Measurements from ENCODE around the gene PRDM16.

PRDM16 gene

GRCh38 chr1:3070309-3070643, 1.3 kb downstream of the PRDM16 start:
- Histone ChIP-seq H3K36me3 (ENCODE audit: control insufficient read depth, insufficient read depth, low read length) (no peaks in the 10 kb centered on the region), H3K27me3 (replicated peaks; ENCODE audit: control insufficient read depth, insufficient read depth, low read length) (no peaks in the 10 kb centered on the region; the same call in 1 of the 2 replicates), H3K4me3 (replicated peaks; ENCODE audit: low read depth, low read length) (no peak overlapping the region)
- no peak for TF ChIP-seq CTCF (IDR thresholded peaks at IDR 0.05; ENCODE audit: insufficient read depth, low read length, poor library complexity, severe bottlenecking)
- no peak for DNase-seq (ENCODE audit: extremely low read depth, insufficient read length)

GRCh38 chr1:3070644-3071564, 1.9 kb downstream of the PRDM16 start:
- no peak for DNase-seq (ENCODE audit: extremely low read depth, insufficient read length)
- Histone ChIP-seq H3K27me3 (replicated peaks; ENCODE audit: control insufficient read depth, insufficient read depth, low read length) (no peaks in the 10 kb centered on the region; the same call in 1 of the 2 replicates), H3K36me3 (ENCODE audit: control insufficient read depth, insufficient read depth, low read length) (no peaks in the 10 kb centered on the region), H3K4me3 (replicated peaks; ENCODE audit: low read depth, low read length) (no peak overlapping the region)
- no peak for TF ChIP-seq CTCF (IDR thresholded peaks at IDR 0.05; ENCODE audit: insufficient read depth, low read length, poor library complexity, severe bottlenecking)

GRCh38 chr1:3071565-3072390, 2.8 kb downstream of the PRDM16 start:
- H3K4me3 ChIP-seq (replicated peaks; ENCODE audit: low read depth, low read length) = no peak overlapping the region
- no peak for DNase-seq (ENCODE audit: extremely low read depth, insufficient read length)
- no peaks in the 10 kb centered on the region; the same call in 1 of the 2 replicates for H3K27me3 ChIP-seq (replicated peaks; ENCODE audit: control insufficient read depth, insufficient read depth, low read length)
- no peak for TF ChIP-seq CTCF (IDR thresholded peaks at IDR 0.05; ENCODE audit: insufficient read depth, low read length, poor library complexity, severe bottlenecking)
- H3K36me3 ChIP-seq (ENCODE audit: control insufficient read depth, insufficient read depth, low read length) = no peaks in the 10 kb centered on the region

GRCh38 chr1:3072391-3073185, 3.6 kb downstream of the PRDM16 start:
- no peak for TF ChIP-seq CTCF (IDR thresholded peaks at IDR 0.05; ENCODE audit: insufficient read depth, low read length, poor library complexity, severe bottlenecking)
- H3K27me3 ChIP-seq (replicated peaks; ENCODE audit: control insufficient read depth, insufficient read depth, low read length) = no peaks in the 10 kb centered on the region; the same call in 1 of the 2 replicates
- DNase-seq (ENCODE audit: extremely low read depth, insufficient read length) = no peak
- no peak overlapping the region for H3K4me3 ChIP-seq (replicated peaks; ENCODE audit: low read depth, low read length)
- no peaks in the 10 kb centered on the region for H3K36me3 ChIP-seq (ENCODE audit: control insufficient read depth, insufficient read depth, low read length)

GRCh38 chr1:3073186-3073488, 4.1 kb downstream of the PRDM16 start:
- Histone ChIP-seq H3K27me3 (replicated peaks; ENCODE audit: control insufficient read depth, insufficient read depth, low read length) (no peaks in the 10 kb centered on the region; the same call in 1 of the 2 replicates), H3K36me3 (ENCODE audit: control insufficient read depth, insufficient read depth, low read length) (no peaks in the 10 kb centered on the region), H3K4me3 (replicated peaks; ENCODE audit: low read depth, low read length) (no peak overlapping the region)
- TF ChIP-seq CTCF (IDR thresholded peaks at IDR 0.05; ENCODE audit: insufficient read depth, low read length, poor library complexity, severe bottlenecking) = no peak
- no peak for DNase-seq (ENCODE audit: extremely low read depth, insufficient read length)

Data from GM06990 (cell line).